ENCODE measurements around the gene SIAH3. TPM values are rescaled to one million over a fixed set of nuclear protein-coding genes. Genes with fewer than 3 reads are reported as not detected.

SIAH3 gene
- total RNA-seq, 3 donors from 2014 or later (not counting 1 experiment from before 2014, with no cell fraction given), result not detected

DNA sequence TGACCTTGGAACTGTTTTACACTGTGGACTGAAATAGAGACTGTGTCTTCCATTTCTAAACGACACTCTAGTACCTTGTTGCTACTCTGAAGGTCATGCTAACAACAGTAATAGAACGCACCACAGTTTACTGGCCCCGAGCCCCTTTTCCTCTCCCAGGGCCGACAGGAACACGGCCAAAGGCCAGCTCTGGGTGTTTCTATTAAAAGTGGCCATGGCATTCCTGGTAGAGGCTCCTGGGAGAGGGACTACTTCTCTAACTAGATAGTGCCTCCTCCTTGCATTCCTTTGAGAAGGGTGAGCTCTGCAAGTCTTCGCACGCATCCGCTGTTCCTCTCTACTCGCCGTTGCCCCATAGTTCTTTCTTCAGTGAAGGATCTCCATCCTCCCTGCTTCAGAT lies 18.7 kb upstream of the SIAH3 start:
- no peak for ATAC-seq
- intact Hi-C loops (cut with micrococcal nuclease), result no loop called here
- Mint-ChIP-seq H3K27ac (no peak overlapping the region), H3K4me3 (no peak overlapping the region), H3K36me3 (no peaks in the 10 kb centered on the region), H3K4me1 (no peaks in the 10 kb centered on the region), H3K9me3 (no peaks in the 10 kb centered on the region), H3K27me3 (ENCODE audit: low read depth in 2 of 2) (peaks cover 0 to 3% of the 10 kb centered on the region in 2 donors)
- H3K36me3 ChIP-seq (ENCODE audit: control insufficient read depth, insufficient read depth, low read length), result no peaks in the 10 kb centered on the region
- no peaks in the 10 kb centered on the region for H3K27me3 ChIP-seq (ENCODE audit: control insufficient read depth, insufficient read depth, low read length)
- no peaks in the 10 kb centered on the region for H3K4me1 ChIP-seq (ENCODE audit: control insufficient read depth, insufficient read depth, low read length)
- TF ChIP-seq, protein P1, sequence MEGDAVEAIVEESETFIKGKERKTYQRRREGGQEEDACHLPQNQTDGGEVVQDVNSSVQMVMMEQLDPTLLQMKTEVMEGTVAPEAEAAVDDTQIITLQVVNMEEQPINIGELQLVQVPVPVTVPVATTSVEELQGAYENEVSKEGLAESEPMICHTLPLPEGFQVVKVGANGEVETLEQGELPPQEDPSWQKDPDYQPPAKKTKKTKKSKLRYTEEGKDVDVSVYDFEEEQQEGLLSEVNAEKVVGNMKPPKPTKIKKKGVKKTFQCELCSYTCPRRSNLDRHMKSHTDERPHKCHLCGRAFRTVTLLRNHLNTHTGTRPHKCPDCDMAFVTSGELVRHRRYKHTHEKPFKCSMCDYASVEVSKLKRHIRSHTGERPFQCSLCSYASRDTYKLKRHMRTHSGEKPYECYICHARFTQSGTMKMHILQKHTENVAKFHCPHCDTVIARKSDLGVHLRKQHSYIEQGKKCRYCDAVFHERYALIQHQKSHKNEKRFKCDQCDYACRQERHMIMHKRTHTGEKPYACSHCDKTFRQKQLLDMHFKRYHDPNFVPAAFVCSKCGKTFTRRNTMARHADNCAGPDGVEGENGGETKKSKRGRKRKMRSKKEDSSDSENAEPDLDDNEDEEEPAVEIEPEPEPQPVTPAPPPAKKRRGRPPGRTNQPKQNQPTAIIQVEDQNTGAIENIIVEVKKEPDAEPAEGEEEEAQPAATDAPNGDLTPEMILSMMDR (IDR thresholded peaks at IDR 0.05), result no peak
- no peak overlapping the region for H3K27ac ChIP-seq (ENCODE audit: low read length)
- no peak for DNase-seq
- H3K9me3 ChIP-seq (ENCODE audit: control insufficient read depth, insufficient read depth, low read length), result no peaks in the 10 kb centered on the region
- no peak overlapping the region for H3K4me3 ChIP-seq (ENCODE audit: low read length)
- WGBS (ENCODE audit: insufficient coverage), result 90% methylated on average over 10 of the region's 10 CpGs

DNA sequence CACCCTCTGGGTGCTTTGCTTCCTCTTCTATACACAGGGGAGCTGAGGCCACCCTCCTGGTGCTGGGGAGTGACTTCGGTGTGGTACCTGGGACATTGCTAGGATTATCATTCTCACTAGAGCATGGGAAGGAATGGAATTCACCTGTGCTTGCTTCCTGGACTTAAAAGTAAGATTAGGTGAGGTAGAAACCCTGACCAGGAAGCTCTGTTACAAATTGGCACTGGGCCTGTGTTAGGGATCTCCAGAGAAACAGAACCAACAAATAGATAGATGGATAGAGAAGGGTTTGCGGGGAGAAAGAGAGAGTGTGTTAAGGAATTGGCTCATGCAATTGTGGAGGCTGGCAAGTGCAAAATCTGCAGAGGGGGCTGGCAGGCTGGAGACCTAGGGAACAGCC lies 13.9 kb upstream of the SIAH3 start:
- no peak overlapping the region for H3K4me3 Mint-ChIP-seq
- H3K27ac Mint-ChIP-seq, result no peak overlapping the region

DNA sequence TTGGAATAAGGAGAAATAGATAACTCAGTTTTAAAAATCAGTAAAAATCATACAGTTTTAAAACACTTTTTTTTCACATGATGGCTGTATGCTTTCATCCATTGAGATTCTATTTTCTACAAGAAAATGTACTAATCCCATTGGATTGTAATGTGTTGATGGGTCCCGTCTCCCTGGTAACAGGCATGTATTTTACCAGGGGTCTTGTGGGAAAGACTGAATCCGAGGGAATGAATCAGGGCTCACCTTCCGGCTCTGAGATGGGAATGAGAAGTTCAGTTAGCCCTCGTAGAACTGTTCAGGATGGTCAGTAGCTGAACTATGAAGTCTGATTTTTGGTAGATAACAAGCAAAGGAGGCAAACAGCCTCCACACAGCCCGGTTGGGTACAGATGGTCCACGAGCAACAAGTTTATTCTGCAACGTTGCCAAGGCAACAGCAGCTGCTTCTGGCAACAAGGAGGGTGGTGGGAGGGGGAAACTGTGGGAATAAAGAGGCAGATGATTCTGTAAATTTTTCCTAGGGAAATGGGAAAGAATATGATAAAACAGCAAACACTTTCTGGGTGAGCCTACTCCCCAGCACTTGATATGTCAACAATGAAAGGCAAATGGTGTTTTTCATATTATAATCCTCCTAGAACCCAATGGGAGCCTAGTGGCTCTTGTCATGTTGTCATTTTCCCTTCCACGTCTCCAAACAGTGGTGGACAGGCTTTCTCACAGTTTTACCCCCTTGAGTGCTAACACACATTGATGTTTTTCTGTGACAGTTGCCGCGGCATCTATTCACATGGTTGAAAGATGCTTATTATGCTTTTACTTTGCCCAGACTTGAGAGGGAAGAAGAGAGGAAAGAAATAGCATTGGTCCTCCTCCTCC lies 12.4 kb upstream of the SIAH3 start:
- no peak overlapping the region for H3K4me3 Mint-ChIP-seq
- Histone ChIP-seq H3K4me1 (ENCODE audit: control insufficient read depth, insufficient read depth, low read length) (no peaks in the 10 kb centered on the region), H3K27me3 (ENCODE audit: control insufficient read depth, insufficient read depth, low read length) (no peaks in the 10 kb centered on the region), H3K36me3 (ENCODE audit: control insufficient read depth, insufficient read depth, low read length) (no peaks in the 10 kb centered on the region), H3K9me3 (ENCODE audit: control insufficient read depth, insufficient read depth, low read length) (no peaks in the 10 kb centered on the region), H3K4me3 (ENCODE audit: low read length) (no peak overlapping the region), H3K27ac (ENCODE audit: low read length) (no peak overlapping the region)
- intact Hi-C loops (cut with micrococcal nuclease), result no loop called here
- 79% methylated on average over 8 of the region's 10 CpGs for WGBS (ENCODE audit: insufficient coverage)
- no peaks in the 10 kb centered on the region for H3K36me3 Mint-ChIP-seq
- H3K9me3 Mint-ChIP-seq, result no peaks in the 10 kb centered on the region
- H3K4me1 Mint-ChIP-seq, result no peaks in the 10 kb centered on the region
- H3K27ac Mint-ChIP-seq, result no peak overlapping the region
- DNase-seq, result no peak
- H3K27me3 Mint-ChIP-seq (ENCODE audit: low read depth in 2 of 2), result peaks cover 19 to 26% of the 10 kb centered on the region in 2 donors
- TF ChIP-seq, protein P1 (IDR thresholded peaks at IDR 0.05), result no peak
- ATAC-seq, result no peak

More for the DNA sequence above, 13.9 kb upstream of the SIAH3 start:
- Mint-ChIP-seq H3K36me3 (no peaks in the 10 kb centered on the region), H3K4me1 (no peaks in the 10 kb centered on the region), H3K9me3 (no peaks in the 10 kb centered on the region), H3K27me3 (ENCODE audit: low read depth in 2 of 2) (peaks cover 15 to 17% of the 10 kb centered on the region in 2 donors)
- Histone ChIP-seq H3K4me3 (ENCODE audit: low read length) (no peak overlapping the region), H3K27me3 (ENCODE audit: control insufficient read depth, insufficient read depth, low read length) (no peaks in the 10 kb centered on the region), H3K4me1 (ENCODE audit: control insufficient read depth, insufficient read depth, low read length) (no peaks in the 10 kb centered on the region), H3K36me3 (ENCODE audit: control insufficient read depth, insufficient read depth, low read length) (no peaks in the 10 kb centered on the region), H3K27ac (ENCODE audit: low read length) (no peak overlapping the region), H3K9me3 (ENCODE audit: control insufficient read depth, insufficient read depth, low read length) (no peaks in the 10 kb centered on the region)
- TF ChIP-seq, protein P1 (IDR thresholded peaks at IDR 0.05), result no peak
- ATAC-seq, result no peak
- no peak for DNase-seq
- intact Hi-C loops (cut with micrococcal nuclease), result no loop called here
- WGBS (ENCODE audit: insufficient coverage), result 94% methylated on average over 2 of the region's 2 CpGs

Measured in natural killer cell (primary cell).